GM18502 (cell line): Measurements from ENCODE around the gene PRDM16.

Source experiments
- ATAC-seq: cut with Tn5 transposase; IDR thresholded peaks from one replicate; pipeline ENCODE4 v1.9.1; 2021; ENCODE audit warnings: mild to moderate bottlenecking; ENCODE audit not compliant: unreplicated experiment, poor library complexity

PRDM16 gene

DNA sequence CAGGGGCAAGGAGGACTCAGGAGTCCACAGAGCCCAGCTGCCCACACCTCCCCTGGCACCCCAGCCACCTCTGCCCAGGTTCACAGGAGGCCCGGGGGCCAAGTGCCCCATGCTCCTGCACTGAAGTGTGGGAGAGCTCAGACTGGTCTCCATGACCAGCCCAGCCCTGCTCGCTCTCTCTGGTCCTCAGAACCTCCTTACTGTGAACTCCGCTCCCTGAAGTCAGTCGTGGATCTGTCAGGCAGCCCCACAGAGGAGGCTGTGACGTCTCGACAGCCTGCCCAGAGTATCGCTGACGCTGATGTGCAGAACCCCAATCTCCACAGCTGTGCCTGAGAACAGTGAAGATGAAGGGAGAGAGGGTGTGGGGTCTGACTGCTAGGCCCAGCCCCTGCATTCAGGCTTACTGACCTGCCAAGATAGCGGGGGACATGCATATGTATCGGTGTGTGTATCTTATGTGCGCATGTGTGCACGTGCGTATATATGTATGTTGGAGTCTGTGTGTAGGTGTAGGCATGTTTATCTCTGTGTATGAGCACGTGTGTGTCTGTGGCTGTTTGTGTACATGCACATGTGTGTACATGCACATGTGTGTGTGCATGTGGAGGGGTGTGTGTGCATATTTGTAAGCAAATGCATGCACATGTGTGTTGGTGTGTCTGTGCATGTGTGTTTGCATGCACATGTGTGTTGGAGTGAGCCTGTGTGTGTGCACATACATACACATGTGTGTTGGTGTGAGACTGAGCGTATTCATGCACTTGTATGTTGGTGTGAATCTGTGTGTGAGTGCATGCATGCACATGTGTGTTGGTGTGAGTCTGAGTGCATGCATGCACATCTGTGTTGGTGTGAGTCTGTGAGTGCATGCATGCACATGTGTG lies 267.0 kb downstream of the PRDM16 start:
- no peak for ATAC-seq

DNA sequence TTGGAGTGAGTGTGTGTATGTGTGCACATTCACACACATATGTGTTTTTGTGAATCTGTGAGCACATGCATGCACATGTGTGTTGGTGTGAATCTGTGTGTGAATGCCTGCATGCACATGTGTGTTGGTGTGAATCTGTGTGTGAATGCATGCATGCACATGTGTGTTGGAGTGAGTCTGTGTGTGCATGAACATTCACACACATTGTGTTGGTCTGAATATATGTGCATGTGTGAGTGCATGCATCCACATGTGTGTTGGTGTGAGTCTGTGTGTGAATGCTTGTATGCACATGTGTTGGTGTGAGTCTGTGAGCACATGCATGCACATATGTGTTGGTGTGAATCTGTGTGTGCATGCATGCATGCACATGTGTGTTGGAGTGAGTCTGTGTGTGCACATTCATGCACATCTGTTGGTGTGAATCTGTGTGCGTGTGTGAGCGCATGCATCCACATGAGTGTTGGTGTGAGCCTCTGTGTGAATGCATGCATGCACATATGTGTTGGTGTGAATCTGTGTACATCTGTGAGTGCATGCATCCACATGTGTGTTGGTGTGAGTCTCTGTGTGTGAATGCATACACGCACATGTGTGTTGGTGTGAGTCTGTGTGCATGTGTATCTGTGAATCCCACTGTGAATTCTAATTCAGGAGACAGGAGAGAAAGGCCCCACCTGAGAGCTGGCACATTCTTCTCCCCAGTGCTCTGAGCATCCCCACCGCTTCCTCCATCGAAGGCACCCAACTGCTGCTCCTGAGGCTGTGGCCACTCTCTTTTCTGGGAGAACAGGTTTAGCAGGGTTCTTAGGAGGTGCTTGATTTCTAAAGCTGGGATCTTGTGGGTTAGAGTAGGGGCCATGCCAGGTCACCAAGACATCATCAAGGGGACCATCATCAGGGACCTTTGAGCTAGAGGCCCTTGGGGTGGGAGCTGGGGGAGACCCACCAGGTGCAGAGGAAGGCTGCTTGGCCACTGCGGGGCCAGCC lies 267.9 kb downstream of the PRDM16 start:
- ATAC-seq: no peak

DNA sequence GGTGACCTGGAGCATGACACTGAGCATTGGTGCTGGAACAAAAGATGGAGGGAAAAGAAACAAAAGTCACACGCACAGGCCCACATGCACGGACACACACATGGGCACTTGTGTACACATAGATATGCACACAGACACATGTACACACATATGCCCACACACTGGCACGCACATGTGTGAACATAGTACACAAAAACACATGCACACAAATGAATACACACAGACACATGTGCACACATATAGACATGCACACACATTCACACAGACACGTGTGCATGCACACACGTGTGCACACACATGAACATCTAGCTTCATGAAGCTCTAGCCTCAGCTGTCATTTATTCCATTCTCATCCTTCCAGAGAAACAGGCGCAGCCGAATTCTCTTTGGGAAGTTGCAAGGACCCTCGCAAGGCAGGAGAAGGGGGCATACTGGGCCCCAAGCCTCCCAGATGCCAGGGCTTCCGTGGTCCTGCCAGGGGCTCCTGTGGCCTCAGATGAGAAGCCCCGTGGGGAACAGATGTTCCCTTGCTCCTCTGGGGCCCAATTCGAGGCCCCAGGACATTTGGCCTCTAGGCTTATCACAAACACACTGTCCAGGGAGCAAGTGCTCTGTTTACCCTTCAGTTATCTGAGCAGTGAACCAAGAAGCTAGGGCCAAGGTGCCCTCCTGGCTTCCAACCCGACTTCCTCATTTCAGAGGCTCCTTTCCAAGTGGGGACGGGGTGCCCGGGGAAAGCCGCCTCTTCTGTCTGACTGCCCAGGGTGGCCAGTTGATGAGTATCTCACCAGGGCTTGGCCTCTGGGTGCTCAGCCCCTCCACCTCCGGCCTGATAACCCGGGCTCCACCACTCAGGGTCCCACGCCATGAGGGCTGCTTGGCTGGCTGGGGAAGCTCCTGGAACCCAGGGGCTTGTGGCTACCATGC lies 269.1 kb downstream of the PRDM16 start:
- no peak for ATAC-seq

DNA sequence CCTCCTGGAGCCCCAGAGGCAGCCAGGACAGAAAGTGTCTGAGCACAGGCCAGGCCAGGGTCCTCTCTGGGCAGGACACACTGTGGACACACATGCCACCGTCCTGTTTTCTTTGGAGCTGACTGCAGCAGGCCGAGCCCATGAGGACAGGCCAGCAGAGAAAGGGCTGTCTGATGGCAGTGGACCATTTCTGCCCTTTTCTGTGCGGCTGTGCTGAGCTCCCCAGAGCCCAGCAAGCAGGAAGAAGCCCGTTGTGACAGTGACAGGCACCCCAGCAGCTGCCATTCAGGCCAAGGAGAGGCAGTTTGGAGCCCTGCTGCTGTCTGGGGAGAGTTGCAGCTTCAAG lies 269.7 kb downstream of the PRDM16 start:
- no peak for ATAC-seq

DNA sequence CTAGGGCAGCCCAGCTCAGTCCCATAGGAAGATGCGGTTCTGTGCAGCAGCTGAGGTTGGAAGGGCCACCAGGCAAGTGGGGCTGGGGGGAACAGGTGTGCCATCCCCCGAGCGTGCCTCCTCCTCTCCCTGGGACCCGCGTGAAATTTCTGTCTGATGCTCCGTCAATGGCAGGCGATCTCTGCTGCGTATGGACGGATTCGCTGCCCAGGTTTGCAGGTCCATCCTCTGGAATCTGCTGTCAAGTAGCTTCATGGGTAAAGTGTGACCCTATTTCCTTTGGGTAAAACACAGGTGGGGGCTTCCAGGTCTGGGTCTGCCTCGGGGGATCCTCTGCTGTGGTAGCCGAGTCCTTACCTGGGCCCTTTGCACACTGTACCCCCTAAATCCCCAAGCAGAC lies 270.9 kb downstream of the PRDM16 start:
- no peak for ATAC-seq

DNA sequence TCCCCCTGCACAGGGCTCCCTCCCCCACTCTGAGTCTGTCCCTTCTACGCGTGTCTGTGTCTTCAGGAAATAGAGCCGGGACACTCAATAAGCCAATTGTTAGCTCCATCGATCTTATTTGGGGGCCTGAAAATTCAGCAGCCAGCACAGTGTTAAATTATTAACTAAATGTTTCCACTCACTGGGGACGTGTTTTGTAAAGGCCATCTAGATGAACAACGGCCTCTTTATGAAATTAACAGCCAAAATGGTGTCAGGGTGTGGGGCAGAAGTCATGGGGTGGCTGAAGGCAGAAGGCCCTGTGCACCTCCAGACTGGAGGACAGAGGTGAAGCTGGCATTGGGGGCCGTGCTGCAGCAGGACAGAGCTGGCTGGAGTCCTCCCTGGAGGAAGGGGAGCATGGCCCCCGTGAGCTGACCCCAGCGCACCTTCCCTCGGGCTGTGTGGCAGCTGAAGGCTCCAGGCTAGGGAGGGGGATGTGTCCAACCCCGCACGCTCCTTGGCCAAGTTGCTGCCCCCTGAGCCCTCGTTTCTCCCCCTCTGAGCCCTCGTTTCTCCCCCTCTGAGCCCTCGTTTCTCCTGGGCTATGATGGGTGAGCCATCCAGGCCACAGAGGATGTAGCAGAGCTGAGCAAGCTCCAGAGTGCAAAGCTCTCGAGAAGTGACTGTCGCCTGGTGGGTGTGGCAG lies 271.7 kb downstream of the PRDM16 start:
- no peak for ATAC-seq

DNA sequence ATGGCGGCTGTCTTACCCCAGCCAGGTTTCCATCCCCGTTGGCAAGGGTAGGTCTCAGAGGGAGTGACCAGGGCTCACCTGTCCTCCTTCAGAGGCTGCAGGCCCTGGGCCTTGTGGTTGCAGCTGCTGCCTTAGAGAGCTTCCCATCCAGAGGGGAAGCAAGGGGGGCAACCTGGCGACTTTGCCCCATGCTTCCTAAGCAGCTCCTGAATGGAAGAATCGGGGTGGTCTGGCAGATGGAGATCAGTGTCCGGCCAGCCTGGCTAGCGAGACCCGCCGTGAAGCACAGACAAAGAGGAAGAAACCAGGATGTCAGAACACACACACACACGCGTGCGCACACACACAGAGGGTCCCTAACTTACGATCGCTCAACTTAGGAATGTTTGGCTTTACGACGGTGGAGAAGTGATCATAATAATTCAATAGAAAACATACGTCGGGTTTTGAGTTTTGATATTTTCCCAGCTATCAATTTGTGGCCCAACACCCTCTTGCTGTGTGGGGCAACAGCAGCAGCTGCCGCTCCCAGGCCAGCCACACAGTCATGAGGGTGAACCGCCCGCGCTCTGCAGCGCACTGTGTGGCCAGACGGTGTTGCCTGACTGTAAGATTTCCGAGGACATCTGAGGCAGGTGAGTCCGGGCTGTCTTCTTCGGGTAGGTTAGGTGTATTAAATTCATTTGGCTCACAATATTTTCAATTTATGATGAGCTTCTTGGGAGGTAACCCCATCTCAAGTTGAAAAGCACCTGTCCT lies 272.4 kb downstream of the PRDM16 start:
- no peak for ATAC-seq

DNA sequence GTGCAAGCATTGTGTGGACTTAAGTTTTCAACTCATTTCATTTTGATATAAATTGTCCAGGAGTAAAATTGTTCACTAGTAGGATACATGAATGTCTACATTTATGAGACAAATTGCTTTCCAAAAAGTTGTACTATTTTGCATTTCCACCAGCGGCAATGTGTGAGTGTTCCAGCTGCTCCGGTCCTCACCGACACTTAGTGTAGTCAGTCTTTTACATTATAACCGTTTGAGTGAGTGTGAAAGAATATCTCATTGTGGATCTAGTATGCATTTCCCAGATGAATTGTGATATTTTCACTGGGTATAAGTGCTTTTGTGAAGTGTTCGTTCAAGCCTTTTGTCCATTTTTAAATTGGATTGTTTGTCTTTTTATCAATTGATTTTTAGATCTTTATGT lies 274.0 kb downstream of the PRDM16 start:
- no peak for ATAC-seq

DNA sequence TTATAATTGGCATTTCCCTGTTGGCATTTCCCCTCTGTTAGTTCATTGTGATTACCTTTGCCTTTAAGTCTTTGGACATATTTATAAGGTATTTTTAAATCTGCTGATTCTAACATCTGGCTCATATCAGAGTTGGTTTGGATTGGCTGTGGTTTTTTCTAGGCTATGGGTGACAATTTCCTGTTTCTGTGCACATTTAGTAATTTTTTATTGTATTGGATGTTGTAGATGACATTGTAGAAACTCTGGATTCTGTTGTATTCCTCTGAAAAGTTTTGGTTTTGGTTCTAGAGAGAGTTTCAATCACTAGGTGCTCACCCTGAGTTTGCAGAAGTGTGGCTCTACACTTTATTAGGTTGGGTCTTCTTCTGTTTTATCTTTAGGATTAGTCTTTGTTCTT lies 275.4 kb downstream of the PRDM16 start:
- no peak for ATAC-seq

DNA sequence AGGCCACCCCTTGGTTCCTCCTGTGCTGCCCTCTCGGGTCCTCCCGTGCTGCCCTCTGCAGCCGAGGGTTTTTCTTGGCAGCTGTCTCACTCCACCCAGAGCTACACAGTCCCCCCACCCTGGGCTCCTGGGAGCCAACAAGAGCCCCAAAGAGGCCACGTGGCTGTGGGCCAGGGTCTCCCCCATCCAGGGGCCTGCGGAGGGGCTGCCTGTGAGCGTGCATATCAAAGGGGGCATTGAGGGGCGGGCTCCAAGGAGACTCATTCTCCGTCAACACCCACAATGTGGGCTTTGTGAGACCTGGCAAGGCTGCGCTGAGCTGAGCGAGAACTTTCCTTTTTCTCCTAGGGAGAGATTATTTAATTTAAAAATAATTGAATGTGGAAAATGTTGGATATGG lies 276.8 kb downstream of the PRDM16 start:
- no peak for ATAC-seq

DNA sequence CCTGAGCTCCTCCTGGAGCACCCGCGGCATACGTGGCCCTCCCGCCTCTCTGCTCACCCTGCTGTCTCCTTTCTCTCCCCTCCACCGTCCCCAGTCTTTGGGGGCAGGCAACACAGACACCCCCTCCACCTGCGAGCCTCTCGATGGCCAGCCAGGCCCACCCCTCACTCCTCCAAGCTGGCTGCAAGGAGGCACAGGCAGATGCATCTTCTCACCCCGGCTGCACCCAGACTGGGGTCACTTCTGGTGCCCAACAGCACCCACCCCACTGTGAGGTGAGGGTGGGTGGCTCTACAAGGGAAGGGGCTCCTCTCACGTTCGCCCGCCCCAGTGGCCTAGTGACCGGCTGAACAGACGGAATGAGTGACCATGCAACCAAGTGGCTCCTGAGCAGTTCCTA lies 277.5 kb downstream of the PRDM16 start:
- ATAC-seq: no peak

DNA sequence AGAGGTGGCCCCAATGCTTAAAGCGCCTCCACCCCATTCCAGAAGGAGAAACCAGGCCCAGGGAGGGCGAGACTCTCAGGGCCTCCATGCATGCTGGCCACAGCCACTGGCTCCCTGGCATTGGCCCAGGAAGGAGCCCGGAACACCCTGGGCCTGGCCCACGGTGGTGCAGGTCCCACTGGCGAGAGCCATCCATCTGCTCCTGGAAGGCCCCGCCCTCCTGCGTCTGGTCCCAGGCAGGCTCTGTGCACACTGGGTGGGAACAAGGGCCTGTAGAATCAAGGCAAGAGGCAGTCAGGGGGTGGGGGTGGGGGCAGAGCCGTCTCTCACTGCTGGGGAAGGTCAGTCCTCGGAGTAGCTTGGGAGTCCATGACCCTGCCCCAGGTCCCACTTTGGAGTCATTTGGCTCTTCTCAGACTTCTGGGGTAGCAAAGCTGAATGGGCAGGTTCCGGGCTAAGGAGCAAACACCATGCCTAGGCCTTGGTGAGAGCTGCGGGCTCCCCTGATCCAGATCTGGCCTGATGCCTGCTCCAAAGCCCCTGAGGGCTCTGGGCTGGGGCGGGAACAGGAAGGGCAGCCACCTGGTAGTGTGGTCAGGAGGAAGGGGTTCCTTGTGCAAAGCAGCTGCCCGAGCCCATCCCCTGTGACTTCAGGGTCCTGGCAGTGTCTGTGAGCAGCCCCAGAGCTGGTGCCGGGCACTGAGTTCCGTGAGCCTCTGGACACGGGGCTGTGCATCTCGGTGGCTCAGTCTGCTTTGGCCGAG lies 278.4 kb downstream of the PRDM16 start:
- no peak for ATAC-seq

DNA sequence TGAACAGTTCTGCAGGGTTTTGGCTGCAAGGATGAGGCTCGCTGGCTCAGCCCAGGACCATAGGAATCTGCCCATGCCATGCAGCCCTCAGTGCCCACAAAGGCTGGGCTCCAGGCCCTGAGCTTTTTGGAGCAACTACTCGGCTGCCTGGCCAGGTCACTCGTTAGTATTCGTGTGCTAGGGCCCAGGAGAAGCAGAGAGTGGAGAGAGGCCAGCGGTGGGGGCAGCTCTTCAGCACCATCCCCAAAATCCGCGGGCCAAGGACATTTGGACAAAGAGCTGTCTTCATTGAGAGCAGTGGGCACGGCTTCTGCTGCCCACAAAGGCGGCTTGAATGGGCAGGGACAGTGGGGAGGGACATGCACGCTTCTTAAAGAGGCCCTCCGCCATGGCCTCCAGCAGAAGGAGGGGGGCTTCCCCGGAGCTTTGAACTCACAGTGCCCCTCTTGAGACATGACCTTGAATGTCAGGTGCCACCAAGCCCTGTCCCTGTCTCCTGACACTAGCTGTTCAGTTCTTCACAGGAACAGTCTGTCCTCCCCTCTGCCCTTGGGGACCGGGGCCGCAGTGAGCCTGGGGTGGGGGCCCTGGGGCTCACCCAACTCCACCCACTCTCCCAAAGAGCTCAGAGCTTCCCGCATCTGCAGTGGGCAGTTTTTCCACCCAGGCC lies 279.3 kb downstream of the PRDM16 start:
- no peak for ATAC-seq

DNA sequence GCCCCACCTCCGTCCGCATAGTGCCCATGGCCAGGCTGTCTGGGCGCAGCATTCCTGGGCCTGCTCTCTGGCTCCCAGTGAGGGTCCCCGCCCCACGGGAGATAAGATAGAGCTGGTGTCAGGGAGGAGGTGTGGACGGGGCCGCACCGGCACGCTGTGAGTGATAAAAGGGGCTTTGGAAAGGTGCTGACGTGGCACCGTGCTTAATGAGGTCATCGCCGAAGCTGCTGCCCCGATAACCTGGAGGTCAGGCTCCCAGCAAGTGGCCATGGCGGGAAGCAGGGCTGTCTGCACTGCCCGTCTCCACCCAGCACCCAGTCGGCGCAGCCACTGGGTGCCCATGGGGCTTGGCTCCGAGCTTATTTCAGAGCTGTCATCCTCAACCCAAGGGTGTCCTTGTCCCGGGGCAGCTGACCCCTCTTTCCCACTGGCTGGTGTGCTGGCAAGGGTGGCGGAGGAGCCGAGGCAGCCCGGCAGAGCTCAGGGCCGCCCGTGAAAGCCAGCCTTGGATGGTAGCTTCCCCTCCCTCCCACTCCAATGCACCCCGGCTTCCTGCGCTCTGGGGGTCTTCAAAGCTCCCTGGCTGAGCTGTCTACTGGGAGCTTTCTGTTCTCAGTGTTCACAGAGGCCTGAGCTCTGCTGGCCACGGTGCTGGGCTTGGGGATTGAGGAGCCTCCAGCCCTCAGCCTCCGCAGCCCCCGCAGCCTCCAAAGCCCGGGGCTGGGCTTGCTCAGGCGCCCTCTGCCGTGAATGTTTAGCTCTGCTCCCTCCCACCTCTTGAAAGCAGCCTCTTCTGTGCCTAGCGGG lies 280.4 kb downstream of the PRDM16 start:
- no peak for ATAC-seq

DNA sequence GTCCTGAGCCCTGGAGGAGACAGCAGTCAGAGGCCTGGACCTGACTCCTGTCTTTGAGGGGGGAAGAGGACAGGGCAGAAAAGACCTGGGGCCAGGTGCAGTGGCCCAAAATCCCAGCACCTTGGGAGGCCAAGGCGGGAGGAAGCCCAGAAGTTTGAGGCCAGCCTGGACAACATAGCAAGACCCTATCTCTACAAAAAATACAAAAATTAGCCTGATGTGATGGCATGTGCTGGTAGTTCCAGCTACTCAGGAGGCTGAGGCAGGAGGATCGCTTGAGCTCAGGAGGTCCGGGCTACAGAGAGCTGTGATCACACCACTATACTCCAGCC lies 280.9 kb downstream of the PRDM16 start:
- ATAC-seq: no peak

DNA sequence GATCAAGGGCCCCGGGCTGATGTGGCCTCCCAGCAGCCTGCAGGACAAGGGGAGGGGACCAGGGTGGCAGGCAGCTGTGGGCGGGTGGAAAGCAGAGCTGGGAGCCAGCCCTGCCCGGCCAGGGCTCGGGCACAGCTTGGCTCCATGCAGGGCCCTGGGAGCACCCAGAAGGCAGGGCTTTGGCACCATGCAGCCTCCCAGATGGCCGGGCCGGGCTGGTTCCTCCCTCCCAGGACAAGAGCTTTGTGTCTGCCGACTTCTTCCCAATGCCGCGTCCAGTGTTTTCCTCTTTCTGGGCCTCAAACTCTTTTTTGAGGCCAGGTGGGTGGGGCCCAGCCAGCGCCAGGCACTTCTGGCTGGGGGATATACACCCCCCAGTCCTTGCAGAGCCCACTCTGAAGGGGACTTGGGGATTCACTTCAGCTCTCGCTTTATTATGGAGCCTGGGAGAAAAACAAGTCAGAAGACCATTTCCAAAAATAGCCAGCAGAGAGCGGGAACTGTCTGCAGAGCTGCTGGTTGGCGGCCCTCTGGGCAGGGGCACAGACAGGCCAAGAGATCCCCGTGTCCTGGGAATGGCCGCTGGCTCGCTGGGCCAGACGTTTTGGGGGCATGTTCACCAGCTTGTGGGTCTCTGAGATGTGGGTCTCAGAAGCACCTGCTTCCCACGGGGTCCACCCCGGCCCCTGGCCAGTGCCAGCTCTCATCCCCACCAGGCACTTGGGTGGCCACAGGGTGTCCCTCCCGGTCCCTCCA lies 281.7 kb downstream of the PRDM16 start:
- ATAC-seq: no peak
